A549 (cell line): ENCODE data around the gene ATF7IP2. TPM values are rescaled to one million over a fixed set of nuclear protein-coding genes. Genes with fewer than 3 reads are reported as not detected.
"Not testable (repeated sequence)": the region's sequence is repeated elsewhere in the genome, so short reads cannot be mapped to it uniquely, and the experiment has no call there.

Source experiments
- ATAC-seq, 2 experiments: fragments of 200-7000 bp in 1 of 2; fragments of >200 bp in 1 of 2; cut with Nextera tagmentation in 1 of 2; cut with Tn5 transposase in 1 of 2; 3 replicates each; pipeline versions ENCODE4 v1.8.0 to v1.9.1; 2018 to 2020; ENCODE audit warnings: mild to moderate bottlenecking in 1 of 2, moderate library complexity in 1 of 2
- CTCF ChIA-PET: fragments of 300-600 bp; sonication (Branson Sonifier 250); formaldehyde crosslinking; extraction: SDS; loops from one replicate; lab custom pipeline; 2021; ENCODE audit warnings: antibody characterized with exemption, inconsistent platforms; lab: Yijun Ruan, JAX
- POLR2A ChIA-PET: fragments of 350-600 bp; formaldehyde crosslinking; extraction: SDS; loops from one replicate; lab custom pipeline; 2021; ENCODE audit warnings: antibody characterized with exemption, inconsistent platforms; lab: Yijun Ruan, JAX
- DNase-seq, 2 experiments: peaks; one replicate each; pipeline versions ENCODE4 v3.0.0 to v3.0.0-alpha.2; 2011 to 2016; ENCODE audit warnings: low read depth in 1 of 2, low spot score in 1 of 2
- FAIRE-seq: peaks from 2 replicates; lab custom pipeline; 2011; peaks lifted over from hg19 to GRCh38; lab: Jason Lieb, UNC
- H3K27ac ChIP-seq, 2 experiments: fragments of >200 bp; sonication (Bioruptor Twin); formaldehyde crosslinking; 3 replicates each; pipeline ENCODE4 v1.5.1; 2016 to 2017
- H3K4me1 ChIP-seq: fragments of >200 bp; sonication (Bioruptor Twin); formaldehyde crosslinking; 3 replicates; pipeline ENCODE4 v1.6.1; 2016
- H3K4me2 ChIP-seq: fragments of >200 bp; sonication (Bioruptor Twin); formaldehyde crosslinking; 3 replicates; pipeline ENCODE4 v1.6.1; 2016
- H3K4me3 ChIP-seq: fragments of >200 bp; sonication (Bioruptor Twin); formaldehyde crosslinking; 3 replicates; pipeline ENCODE4 v1.5.1; 2016
- H3K9me3 ChIP-seq: fragments of >200 bp; sonication (Bioruptor Twin); formaldehyde crosslinking; 3 replicates; pipeline ENCODE4 v1.6.1; 2016
- ATOH8 ChIP-seq: fragments of 250-450 bp; sonication (Bioruptor Pico); IDR thresholded peaks from 2 replicates; pipeline ENCODE4 v1.5.0; 2020; ENCODE audit warnings: low read depth, mild to moderate bottlenecking, moderate library complexity
- BHLHE40 ChIP-seq: IDR thresholded peaks from 2 replicates; pipeline ENCODE4 v1.6.1; 2012; ENCODE audit warnings: low read depth, low read length, inconsistent platforms
- CBX8 ChIP-seq: fragments of 200-600 bp; sonication (generic); IDR thresholded peaks from 2 replicates; pipeline ENCODE4 v1.6.1; 2016
- CEBPB ChIP-seq, 2 experiments: fragments of >200 bp in 1 of 2; sonication (Bioruptor Twin) in 1 of 2; formaldehyde crosslinking in 1 of 2; IDR thresholded peaks; 2 replicates each; pipeline ENCODE4 v1.6.1; 2012 to 2016
- CHD2 ChIP-seq: fragments of 150-350 bp; IDR thresholded peaks from 2 replicates; pipeline ENCODE4 v1.6.1; 2014; ENCODE audit warnings: low read length; ENCODE audit not compliant: partially characterized antibody
- CHD4 ChIP-seq: fragments of 200-600 bp; sonication (generic); IDR thresholded peaks from 2 replicates; pipeline ENCODE4 v1.6.1; 2016; ENCODE audit warnings: antibody characterized with exemption, mild to moderate bottlenecking, borderline replicate concordance
- EHMT2 ChIP-seq: fragments of 200-600 bp; sonication (generic); IDR thresholded peaks from 2 replicates; pipeline ENCODE4 v1.6.1; 2016; ENCODE audit warnings: antibody characterized with exemption, low read depth, mild to moderate bottlenecking, moderate library complexity
- EP300 ChIP-seq, 2 experiments: fragments of >200 bp; sonication (Bioruptor Twin); formaldehyde crosslinking; IDR thresholded peaks; 2 replicates in 1 of 2; 3 replicates in 1 of 2; pipeline ENCODE4 v1.6.1; 2016 to 2017
- FOXS1 ChIP-seq: fragments of 250-450 bp; sonication (Bioruptor Pico); IDR thresholded peaks from 2 replicates; pipeline ENCODE4 v1.5.0; 2020; ENCODE audit warnings: mild to moderate bottlenecking, moderate library complexity
- GATA3 ChIP-seq: IDR thresholded peaks from 2 replicates; pipeline ENCODE4 v1.6.1; 2012; ENCODE audit warnings: borderline replicate concordance
- HEYL ChIP-seq: fragments of 250-450 bp; sonication (Bioruptor Pico); IDR thresholded peaks from 2 replicates; pipeline ENCODE4 v1.8.0; 2021; ENCODE audit warnings: mild to moderate bottlenecking, moderate library complexity
- HOXA7 ChIP-seq: fragments of 250-450 bp; sonication (Bioruptor Pico); IDR thresholded peaks from 2 replicates; pipeline ENCODE4 v1.5.0; 2020; ENCODE audit warnings: mild to moderate bottlenecking, moderate library complexity
- JUN ChIP-seq, 2 experiments: fragments of >200 bp; sonication (Bioruptor Twin); formaldehyde crosslinking; IDR thresholded peaks; 2 replicates in 1 of 2; 3 replicates in 1 of 2; pipeline ENCODE4 v1.6.1; 2016 to 2017
- KDM1A ChIP-seq: fragments of 200-600 bp; sonication (generic); IDR thresholded peaks from 2 replicates; pipeline ENCODE4 v1.6.1; 2016; ENCODE audit warnings: low read depth, mild to moderate bottlenecking
- MAFK ChIP-seq: fragments of 450-650 bp; IDR thresholded peaks from 2 replicates; pipeline ENCODE4 v1.6.1; 2014; ENCODE audit not compliant: partially characterized antibody
- MAX ChIP-seq: IDR thresholded peaks from 2 replicates; pipeline ENCODE4 v1.6.1; 2012
- NFE2L2 ChIP-seq: fragments of 150-350 bp; conservative IDR thresholded peaks from 2 replicates; pipeline ENCODE4 v1.6.1; 2014; ENCODE audit warnings: low read length
- NPAS2 ChIP-seq: fragments of 250-450 bp; sonication (Bioruptor Pico); IDR thresholded peaks from 2 replicates; pipeline ENCODE4 v1.8.0; 2022; ENCODE audit warnings: mild to moderate bottlenecking, moderate library complexity, borderline replicate concordance
- NR3C1 ChIP-seq: fragments of >200 bp; sonication (Bioruptor Twin); formaldehyde crosslinking; IDR thresholded peaks from 3 replicates; pipeline ENCODE4 v1.6.1; 2017
- PBX3 ChIP-seq: IDR thresholded peaks from 2 replicates; pipeline ENCODE4 v1.6.1; 2012
- POLR2A ChIP-seq: IDR thresholded peaks from 2 replicates; pipeline ENCODE4 v1.6.1; 2012; ENCODE audit warnings: mild to moderate bottlenecking, low read length
- POLR2AphosphoS2 ChIP-seq: conservative IDR thresholded peaks from 2 replicates; pipeline ENCODE4 v1.6.1; 2012; ENCODE audit warnings: low read length, improper control_type of control experiment, inconsistent platforms
- RARB ChIP-seq: fragments of 250-450 bp; sonication (Bioruptor Pico); IDR thresholded peaks from 2 replicates; pipeline ENCODE4 v1.8.0; 2021; ENCODE audit warnings: mild to moderate bottlenecking, moderate library complexity
- RFX5 ChIP-seq: fragments of 450-650 bp; IDR thresholded peaks from 2 replicates; pipeline ENCODE4 v1.7.1; 2014; ENCODE audit warnings: antibody characterized with exemption, mild to moderate bottlenecking, moderate library complexity
- SMC3 ChIP-seq: fragments of >200 bp; sonication (Bioruptor Twin); formaldehyde crosslinking; IDR thresholded peaks from 3 replicates; pipeline ENCODE4 v1.6.1; 2018; ENCODE audit warnings: inconsistent platforms
- SREBF2 ChIP-seq: fragments of 450-650 bp; IDR thresholded peaks from 2 replicates; pipeline ENCODE4 v1.6.1; 2014; ENCODE audit warnings: mild to moderate bottlenecking, moderate library complexity
- ZC3H11A ChIP-seq: fragments of 450-650 bp; IDR thresholded peaks from 2 replicates; pipeline ENCODE4 v1.6.1; 2014; ENCODE audit warnings: antibody characterized with exemption, mild to moderate bottlenecking
- ZSCAN20 ChIP-seq: fragments of 250-450 bp; sonication (Bioruptor Pico); IDR thresholded peaks from 2 replicates; pipeline ENCODE4 v1.8.0; 2022; ENCODE audit warnings: mild to moderate bottlenecking, moderate library complexity
- WGBS: methylation state at CpG from one replicate; pipeline ENCODE4 v1.1.6; 2017; ENCODE audit errors: missing lambda C conversion rate; 5-methylcytosine and 5-hydroxymethylcytosine counted together
- polyA plus RNA-seq, 4 experiments: library from polyadenylated mRNA; depleted of rRNA in 3 of 4; stranded (reverse); fragments of >200 nt; fragmentation: RNase III in 1 of 4; extraction: RNeasy Plus Mini Kit Qiagen cat#74134 plus additional on column Dnase treatment in 1 of 4; gene quantifications; 2 replicates in 3 of 4; 3 replicates in 1 of 4; pipeline ENCODE4 v1.2.3, GENCODE V29; 2011 to 2017
- TF ChIP-seq, protein P1 (sequence below): fragments of 150-350 bp; IDR thresholded peaks from 2 replicates; pipeline ENCODE4 v1.6.1; 2014; ENCODE audit warnings: low read depth, mild to moderate bottlenecking, low read length
- TF ChIP-seq, protein P2 (sequence below): fragments of >200 bp; sonication (Bioruptor Twin); formaldehyde crosslinking; IDR thresholded peaks from 2 replicates; pipeline ENCODE4 v1.6.1; 2016
- TF ChIP-seq, protein P3 (sequence below): fragments of >200 bp; sonication (Bioruptor Twin); formaldehyde crosslinking; IDR thresholded peaks from 3 replicates; pipeline ENCODE4 v1.5.1; 2016

Gene ATF7IP2
- polyA plus RNA-seq, 2 of the 4 experiments (the other 2 are of a cell fraction) = 12.3 to 23.5 TPM

- no peak overlapping the region for H3K4me2 ChIP-seq
- no peak for DNase-seq
- no peak for ATAC-seq
- H3K27ac ChIP-seq = no peak overlapping the region
- ChIA-PET CTCF (no interaction called here), POLR2A (no interaction called here)
- 60% methylated on average over 6 of the region's 6 CpGs for WGBS
- H3K4me1 ChIP-seq = no peaks in the 10 kb centered on the region
- TF ChIP-seq EP300 (IDR thresholded peaks at IDR 0.05) = no peak
- no peak for TF ChIP-seq NFE2L2
- no peak for TF ChIP-seq SMC3
- TF ChIP-seq, protein P1, sequence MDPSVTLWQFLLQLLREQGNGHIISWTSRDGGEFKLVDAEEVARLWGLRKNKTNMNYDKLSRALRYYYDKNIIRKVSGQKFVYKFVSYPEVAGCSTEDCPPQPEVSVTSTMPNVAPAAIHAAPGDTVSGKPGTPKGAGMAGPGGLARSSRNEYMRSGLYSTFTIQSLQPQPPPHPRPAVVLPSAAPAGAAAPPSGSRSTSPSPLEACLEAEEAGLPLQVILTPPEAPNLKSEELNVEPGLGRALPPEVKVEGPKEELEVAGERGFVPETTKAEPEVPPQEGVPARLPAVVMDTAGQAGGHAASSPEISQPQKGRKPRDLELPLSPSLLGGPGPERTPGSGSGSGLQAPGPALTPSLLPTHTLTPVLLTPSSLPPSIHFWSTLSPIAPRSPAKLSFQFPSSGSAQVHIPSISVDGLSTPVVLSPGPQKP = no peak
- no peak for TF ChIP-seq KDM1A
- no peak for TF ChIP-seq ZC3H11A
- no peak for TF ChIP-seq CHD2
- no peak for TF ChIP-seq PBX3
- no peak for TF ChIP-seq CHD4
- TF ChIP-seq, protein P2, sequence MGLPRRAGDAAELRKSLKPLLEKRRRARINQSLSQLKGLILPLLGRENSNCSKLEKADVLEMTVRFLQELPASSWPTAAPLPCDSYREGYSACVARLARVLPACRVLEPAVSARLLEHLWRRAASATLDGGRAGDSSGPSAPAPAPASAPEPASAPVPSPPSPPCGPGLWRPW = no peak
- TF ChIP-seq MAX = no peak
- no peak for TF ChIP-seq HOXA7 (CRISPR knock-in tag)
- no peak for TF ChIP-seq NPAS2 (CRISPR knock-in tag)
- TF ChIP-seq ZSCAN20 = no peak
- TF ChIP-seq FOXS1 (CRISPR knock-in tag) = no peak
- no peak for TF ChIP-seq POLR2A
- TF ChIP-seq HEYL (CRISPR knock-in tag) = no peak
- no peak for TF ChIP-seq ATOH8
- TF ChIP-seq RARB (CRISPR knock-in tag) = no peak
- no peak for TF ChIP-seq BHLHE40
- H3K4me3 ChIP-seq = no peak overlapping the region
- no peaks in the 10 kb centered on the region for H3K9me3 ChIP-seq
- no peak for FAIRE-seq
Observed at GRCh38 chr16:10502776-10503175, 116.9 kb downstream of the ATF7IP2 start.

DNA sequence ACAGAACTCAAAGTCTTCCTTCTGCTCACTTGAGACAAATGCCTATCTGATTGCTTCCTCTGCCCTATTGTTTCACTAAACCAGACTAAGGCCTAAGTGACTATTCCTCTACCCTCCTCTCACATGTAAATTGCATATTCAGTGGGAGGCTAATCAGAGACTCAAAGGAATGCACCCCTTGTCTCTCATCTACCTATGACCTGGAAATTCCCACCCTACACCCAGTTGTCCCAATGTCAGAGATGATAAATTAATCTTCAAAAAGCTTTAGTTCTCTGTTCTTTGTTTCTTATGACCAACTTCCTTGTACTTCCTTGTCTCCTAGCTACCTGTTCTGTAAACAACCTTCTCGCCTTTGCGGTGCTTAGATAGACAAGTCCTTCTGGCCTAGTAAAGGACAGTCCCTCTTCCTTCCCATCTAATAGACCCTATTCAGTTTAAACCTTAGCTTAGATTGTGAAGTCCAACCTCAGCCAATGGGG lies 118.6 kb downstream of the ATF7IP2 start:
- no peak for FAIRE-seq
- no peak for DNase-seq
- 100% methylated on average over 2 of the region's 2 CpGs for WGBS
- ATAC-seq = no peak
- Histone ChIP-seq H3K4me3 (no peak overlapping the region), H3K4me2 (no peak overlapping the region), H3K27ac (no peak overlapping the region), H3K4me1 (no peaks in the 10 kb centered on the region), H3K9me3 (no peaks in the 10 kb centered on the region)
- ChIA-PET CTCF (interaction anchor here (0.6 to 2.7 kb wide), 9 partner anchors 9 to 1845 kb away, joined by 3 to 9 read pairs (median 4); no protein-coding TSS in a partner anchor), POLR2A (interaction anchor here (0.7 kb wide), 1 partner anchor 185 kb away, joined by 3 read pairs; no protein-coding TSS in a partner anchor)
- no peak for TF ChIP-seq MAFK
- no peak for TF ChIP-seq CBX8
- TF ChIP-seq, protein P3, sequence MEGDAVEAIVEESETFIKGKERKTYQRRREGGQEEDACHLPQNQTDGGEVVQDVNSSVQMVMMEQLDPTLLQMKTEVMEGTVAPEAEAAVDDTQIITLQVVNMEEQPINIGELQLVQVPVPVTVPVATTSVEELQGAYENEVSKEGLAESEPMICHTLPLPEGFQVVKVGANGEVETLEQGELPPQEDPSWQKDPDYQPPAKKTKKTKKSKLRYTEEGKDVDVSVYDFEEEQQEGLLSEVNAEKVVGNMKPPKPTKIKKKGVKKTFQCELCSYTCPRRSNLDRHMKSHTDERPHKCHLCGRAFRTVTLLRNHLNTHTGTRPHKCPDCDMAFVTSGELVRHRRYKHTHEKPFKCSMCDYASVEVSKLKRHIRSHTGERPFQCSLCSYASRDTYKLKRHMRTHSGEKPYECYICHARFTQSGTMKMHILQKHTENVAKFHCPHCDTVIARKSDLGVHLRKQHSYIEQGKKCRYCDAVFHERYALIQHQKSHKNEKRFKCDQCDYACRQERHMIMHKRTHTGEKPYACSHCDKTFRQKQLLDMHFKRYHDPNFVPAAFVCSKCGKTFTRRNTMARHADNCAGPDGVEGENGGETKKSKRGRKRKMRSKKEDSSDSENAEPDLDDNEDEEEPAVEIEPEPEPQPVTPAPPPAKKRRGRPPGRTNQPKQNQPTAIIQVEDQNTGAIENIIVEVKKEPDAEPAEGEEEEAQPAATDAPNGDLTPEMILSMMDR = no peak
- TF ChIP-seq JUN (IDR thresholded peaks at IDR 0.05) = no peak
- no peak for TF ChIP-seq ATOH8
- no peak for TF ChIP-seq SREBF2
- no peak for TF ChIP-seq SMC3
- TF ChIP-seq POLR2AphosphoS2 = no peak
- TF ChIP-seq CEBPB (IDR thresholded peaks at IDR 0.05) = no peak
- TF ChIP-seq GATA3 = no peak
- TF ChIP-seq EHMT2 = no peak
- no peak for TF ChIP-seq NPAS2 (CRISPR knock-in tag)
- no peak for TF ChIP-seq NR3C1
- no peak for TF ChIP-seq HOXA7 (CRISPR knock-in tag)
- TF ChIP-seq PBX3 = no peak
- TF ChIP-seq NFE2L2 = no peak
- no peak for TF ChIP-seq RFX5

DNA sequence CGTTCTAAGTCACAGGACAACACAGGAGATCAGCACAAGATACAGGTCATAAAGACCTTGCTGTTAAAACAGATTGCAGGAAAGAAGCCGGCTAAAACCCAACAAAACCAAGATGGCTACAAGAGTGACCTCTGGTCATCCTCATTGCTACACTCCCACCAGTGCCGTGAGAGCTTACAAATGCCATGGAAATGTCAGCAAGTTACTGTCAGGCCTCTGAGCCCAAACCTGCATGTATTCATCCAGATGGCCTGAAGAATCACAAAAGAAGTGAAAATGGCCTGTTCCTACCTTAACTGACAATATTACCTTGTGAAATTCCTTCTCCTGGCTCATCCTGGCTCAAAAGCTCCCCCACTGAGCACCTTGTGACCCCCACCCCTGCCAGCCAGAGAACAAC lies 119.4 kb downstream of the ATF7IP2 start:
- H3K4me2 ChIP-seq, ATAC-seq, H3K4me1 ChIP-seq, POLR2A ChIA-PET, H3K4me3 ChIP-seq, H3K27ac ChIP-seq, FAIRE-seq, H3K9me3 ChIP-seq, DNase-seq: not testable (repeated sequence)
- CTCF ChIA-PET = interaction anchor here (0.8 to 2.7 kb wide), 7 partner anchors 10 to 1366 kb away, joined by 3 to 9 read pairs (median 4); no protein-coding TSS in a partner anchor
- WGBS = 53% methylated on average over 3 of the region's 3 CpGs
